OCI-LY7 (cell line): ENCODE measurements around the gene SINHCAF. TPM values are rescaled to one million over a fixed set of nuclear protein-coding genes. Genes with fewer than 3 reads are reported as not detected.

Experiments
- BruUV-seq: library from RNA; stranded (reverse); fragments of 400-500 nt; replicated peaks from 2 replicates; lab custom pipeline; 2021; lab: Mats Ljungman, UMichigan
- CTCF ChIA-PET: fragments of 300-600 bp; sonication (Branson Sonifier 250); formaldehyde crosslinking; loops from one replicate; lab custom pipeline; 2022; ENCODE audit warnings: antibody characterized with exemption; ENCODE audit not compliant: unreplicated experiment; lab: Charles Lee
- POLR2A ChIA-PET: fragments of 300-600 bp; sonication (Branson Sonifier 250); formaldehyde crosslinking; loops from one replicate; lab custom pipeline; 2022; ENCODE audit warnings: antibody characterized with exemption; lab: Charles Lee
- DNase-seq: peaks from one replicate; pipeline ENCODE4 v3.0.0-alpha.2; 2015; ENCODE audit warnings: low spot score
- H2AFZ ChIP-seq: fragments of 200-600 bp; sonication (generic), shearing (Covaris generic); 2 replicates; pipeline ENCODE4 v1.6.1; 2014; ENCODE audit warnings: mild to moderate bottlenecking, antibody characterized with exemption, low read length, moderate library complexity
- H3K27ac ChIP-seq: fragments of 200-600 bp; sonication (generic); 2 replicates; pipeline ENCODE4 v1.5.1; 2014; ENCODE audit warnings: mixed run types, low read depth, mild to moderate bottlenecking, moderate library complexity, low read length, inconsistent platforms; ENCODE audit not compliant: poor library complexity, severe bottlenecking
- H3K36me3 ChIP-seq: fragments of 200-600 bp; sonication (generic); 2 replicates; pipeline ENCODE4 v1.6.1; 2014; ENCODE audit warnings: mild to moderate bottlenecking, antibody characterized with exemption, low read length, moderate library complexity, mixed read lengths; ENCODE audit not compliant: insufficient read depth
- H3K4me1 ChIP-seq: fragments of 200-600 bp; sonication (generic); 2 replicates; pipeline ENCODE4 v1.5.1; 2014; ENCODE audit warnings: mild to moderate bottlenecking, low read length; ENCODE audit not compliant: insufficient read depth, poor library complexity, severe bottlenecking
- H3K4me2 ChIP-seq: fragments of 200-600 bp; sonication (generic); 2 replicates; pipeline ENCODE4 v1.6.1; 2014; ENCODE audit warnings: mild to moderate bottlenecking, low read length
- H3K4me3 ChIP-seq: fragments of 200-600 bp; sonication (generic); 2 replicates; pipeline ENCODE4 v1.5.1; 2014; ENCODE audit warnings: mild to moderate bottlenecking, low read depth, low read length; ENCODE audit not compliant: poor library complexity, severe bottlenecking
- H3K79me2 ChIP-seq: fragments of 200-600 bp; sonication (generic); 2 replicates; pipeline ENCODE4 v1.6.1; 2016; ENCODE audit warnings: low read depth, mild to moderate bottlenecking, low read length, moderate library complexity, mixed read lengths; ENCODE audit not compliant: insufficient read depth
- H3K9me2 ChIP-seq: fragments of 200-600 bp; sonication (generic); 2 replicates; pipeline ENCODE4 v1.6.1; 2016; ENCODE audit warnings: mild to moderate bottlenecking, low read length, mixed read lengths; ENCODE audit not compliant: insufficient read depth
- H3K9me3 ChIP-seq: fragments of 200-600 bp; sonication (generic); 2 replicates; pipeline ENCODE4 v1.6.1; 2014; ENCODE audit warnings: mild to moderate bottlenecking, mixed run types, low read length, mixed read lengths
- H4K20me1 ChIP-seq: fragments of 200-600 bp; sonication (generic); 2 replicates; pipeline ENCODE4 v1.6.1; 2014; ENCODE audit warnings: mild to moderate bottlenecking, antibody characterized with exemption, low read length, moderate library complexity, mixed read lengths; ENCODE audit not compliant: insufficient read depth
- CTCF ChIP-seq: fragments of 200-600 bp; sonication (generic); conservative IDR thresholded peaks from 2 replicates; pipeline ENCODE4 v1.5.1; 2014; ENCODE audit warnings: mild to moderate bottlenecking, antibody characterized with exemption, low read length, moderate library complexity, mixed read lengths
- EZH2phosphoT487 ChIP-seq: fragments of 200-600 bp; sonication (generic); IDR thresholded peaks from 2 replicates; pipeline ENCODE4 v1.6.1; 2018; ENCODE audit warnings: low read depth, borderline replicate concordance, mild to moderate bottlenecking, mixed run types, antibody characterized with exemption, low read length, moderate library complexity, mixed read lengths
- intact Hi-C: fragments of 100-400 bp; cut with micrococcal nuclease; formaldehyde crosslinking; loops from one replicate; pipeline ENCODE4 v1.10.0; 2022; ENCODE audit not compliant: unreplicated experiment
- total RNA-seq, 2 experiments: library from RNA; depleted of rRNA in 1 of 2; stranded (reverse); fragments of >200 nt in 1 of 2; shearing (Covaris generic) in 1 of 2; gene quantifications; 2 replicates each; pipeline ENCODE4 v1.2.3, GENCODE V29; 2014 to 2022

The SINHCAF gene
- total RNA-seq, 2 experiments from 2014 or later = 51.0 to 86.2 TPM

- Histone ChIP-seq H3K79me2 (peaks cover 100% of the 10 kb centered on the region), H3K4me1 (peaks cover 35% of the 10 kb centered on the region), H3K4me2 (no peak overlapping the region), H3K27ac (no peak overlapping the region), H3K4me3 (no peak overlapping the region), H3K9me3 (peaks cover 21% of the 10 kb centered on the region), H3K9me2 (no peaks in the 10 kb centered on the region), H4K20me1 (peaks cover 38% of the 10 kb centered on the region), H2AFZ (no peak overlapping the region), H3K36me3 (peaks cover 54% of the 10 kb centered on the region)
- intact Hi-C loops = no loop called here
- BruUV-seq = no TSS peak
- CTCF ChIA-PET = no interaction called here
- no peak for DNase-seq
- TF ChIP-seq CTCF = no peak
- POLR2A ChIA-PET = interaction anchor here (1.2 kb wide), 1 partner anchor 8 kb away, joined by 4 read pairs; no protein-coding TSS in a partner anchor
These were observed 10.8 kb downstream of the SINHCAF start for GRCh38 chr12:31315044-31315715.

GRCh38 chr12:31312431-31312830 is 13.5 kb downstream of the SINHCAF start:
- Histone ChIP-seq H3K4me2 (no peak overlapping the region), H3K9me3 (peaks cover 21% of the 10 kb centered on the region), H4K20me1 (peaks cover 17% of the 10 kb centered on the region), H2AFZ (no peak overlapping the region), H3K36me3 (peaks cover 68% of the 10 kb centered on the region), H3K27ac (no peak overlapping the region), H3K4me3 (no peak overlapping the region), H3K9me2 (no peaks in the 10 kb centered on the region), H3K79me2 (peaks cover 99% of the 10 kb centered on the region), H3K4me1 (peaks cover 10% of the 10 kb centered on the region)
- CTCF ChIA-PET = no interaction called here
- POLR2A ChIA-PET = interaction anchor here (1.4 kb wide), 1 partner anchor 11 kb away, joined by 7 read pairs; no protein-coding TSS in a partner anchor
- TF ChIP-seq CTCF (no peak), EZH2phosphoT487 (no peak)
- intact Hi-C loops = no loop called here
- TSS peak; percentile 4 for BruUV-seq
- DNase-seq = no peak

- no peak overlapping the region for H2AFZ ChIP-seq
- no peak overlapping the region for H3K4me3 ChIP-seq
- no peak overlapping the region for H3K27ac ChIP-seq
- H3K79me2 ChIP-seq = peaks cover 99% of the 10 kb centered on the region
- BruUV-seq = no TSS peak
- peaks cover 3% of the 10 kb centered on the region for H3K4me1 ChIP-seq
- intact Hi-C loops = no loop called here
- peaks cover 21% of the 10 kb centered on the region for H3K9me3 ChIP-seq
- H3K36me3 ChIP-seq = peaks cover 74% of the 10 kb centered on the region
- H4K20me1 ChIP-seq = peaks cover 15% of the 10 kb centered on the region
- no peak for DNase-seq
- no peak for TF ChIP-seq EZH2phosphoT487
- no peak for TF ChIP-seq CTCF
- H3K4me2 ChIP-seq = no peak overlapping the region
- ChIA-PET CTCF (no interaction called here), POLR2A (interaction anchor here (0.6 to 1.4 kb wide), 2 partner anchors 11 to 85 kb away, joined by 3 to 7 read pairs; no protein-coding TSS in a partner anchor)
- no peaks in the 10 kb centered on the region for H3K9me2 ChIP-seq
These were observed 14.2 kb downstream of the SINHCAF start for GRCh38 chr12:31311634-31312258.
